SK-N-SH treated with all-trans-retinoic acid at 6 μM for 48 hours (cell line): Measurements from ENCODE around the gene RNF19B.

Experiments
- ATAC-seq: fragments of 200-7000 bp; cut with Tn5 transposase; 3 replicates; pipeline ENCODE4 v1.9.1; 2020; ENCODE audit warnings: mild to moderate bottlenecking, moderate library complexity
- BACH2 ChIP-seq: fragments of 250-450 bp; sonication (Bioruptor Pico); IDR thresholded peaks from 2 replicates; pipeline ENCODE4 v1.9.0; 2021; ENCODE audit warnings: mild to moderate bottlenecking, borderline replicate concordance
- CSDC2 ChIP-seq: fragments of 250-450 bp; sonication (Bioruptor Pico); IDR thresholded peaks from 2 replicates; pipeline ENCODE4 v1.5.0; 2020; ENCODE audit warnings: mild to moderate bottlenecking, moderate library complexity
- CSRNP3 ChIP-seq: fragments of 250-450 bp; sonication (Bioruptor Pico); IDR thresholded peaks from 2 replicates; pipeline ENCODE4 v1.5.1; 2021; ENCODE audit warnings: mild to moderate bottlenecking, moderate library complexity
- GLIS3 ChIP-seq: fragments of 250-450 bp; sonication (Bioruptor Pico); IDR thresholded peaks from 2 replicates; pipeline ENCODE4 v1.5.0; 2020; ENCODE audit warnings: mild to moderate bottlenecking, moderate library complexity
- ISL1 ChIP-seq: fragments of 250-450 bp; sonication (Bioruptor Pico); IDR thresholded peaks from 2 replicates; pipeline ENCODE4 v2.1.2; 2022; ENCODE audit warnings: mild to moderate bottlenecking, moderate library complexity
- PATZ1 ChIP-seq: fragments of 250-450 bp; sonication (Bioruptor Pico); IDR thresholded peaks from 2 replicates; pipeline ENCODE4 v1.8.0; 2020; ENCODE audit warnings: mild to moderate bottlenecking, moderate library complexity, borderline replicate concordance
- POU6F1 ChIP-seq: fragments of 250-450 bp; sonication (Bioruptor Pico); IDR thresholded peaks from 2 replicates; pipeline ENCODE4 v1.8.0; 2021; ENCODE audit warnings: low read depth, mild to moderate bottlenecking, moderate library complexity, borderline replicate concordance
- RARB ChIP-seq: fragments of 250-450 bp; sonication (Bioruptor Pico); IDR thresholded peaks from 2 replicates; pipeline ENCODE4 v1.8.0; 2021; ENCODE audit warnings: mild to moderate bottlenecking, moderate library complexity
- SNAI2 ChIP-seq: fragments of 250-450 bp; sonication (Bioruptor Pico); IDR thresholded peaks from 2 replicates; pipeline ENCODE4 v1.5.0; 2020; ENCODE audit warnings: mild to moderate bottlenecking, moderate library complexity
- TCF4 ChIP-seq: fragments of 250-450 bp; sonication (Bioruptor Pico); IDR thresholded peaks from 2 replicates; pipeline ENCODE4 v1.8.0; 2021; ENCODE audit warnings: mild to moderate bottlenecking, moderate library complexity, borderline replicate concordance
- ZC3H10 ChIP-seq: fragments of 250-450 bp; sonication (Bioruptor Pico); IDR thresholded peaks from 2 replicates; pipeline ENCODE4 v1.5.1; 2021; ENCODE audit warnings: mild to moderate bottlenecking, moderate library complexity
- ZFP3 ChIP-seq: fragments of 250-450 bp; sonication (Bioruptor Pico); IDR thresholded peaks from 2 replicates; pipeline ENCODE4 v1.5.0; 2020; ENCODE audit warnings: mild to moderate bottlenecking, moderate library complexity
- ZFP30 ChIP-seq: fragments of 450-650 bp; formaldehyde crosslinking; IDR thresholded peaks from 2 replicates; pipeline ENCODE4 v1.5.0; 2022; ENCODE audit warnings: mild to moderate bottlenecking, moderate library complexity
- ZNF565 ChIP-seq: fragments of 450-650 bp; formaldehyde crosslinking; conservative IDR thresholded peaks from 2 replicates; pipeline ENCODE4 v1.5.0; 2020; ENCODE audit warnings: low read depth, mild to moderate bottlenecking, moderate library complexity
- ZNF70 ChIP-seq: fragments of 450-650 bp; formaldehyde crosslinking; IDR thresholded peaks from 2 replicates; pipeline ENCODE4 v1.5.0; 2020; ENCODE audit warnings: mild to moderate bottlenecking, moderate library complexity
- ZNF8 ChIP-seq: fragments of 450-650 bp; formaldehyde crosslinking; IDR thresholded peaks from 2 replicates; pipeline ENCODE4 v1.5.0; 2020; ENCODE audit warnings: mild to moderate bottlenecking, moderate library complexity
- TF ChIP-seq, protein P1 (sequence below): fragments of 250-450 bp; sonication (Bioruptor Pico); IDR thresholded peaks from 2 replicates; pipeline ENCODE4 v1.5.0; 2020; ENCODE audit warnings: mild to moderate bottlenecking, moderate library complexity
- TF ChIP-seq, protein P2 (sequence below): fragments of 250-450 bp; sonication (Bioruptor Pico); IDR thresholded peaks from 2 replicates; pipeline ENCODE4 v1.5.1; 2020; ENCODE audit warnings: low read depth, mild to moderate bottlenecking, moderate library complexity

The RNF19B gene

DNA sequence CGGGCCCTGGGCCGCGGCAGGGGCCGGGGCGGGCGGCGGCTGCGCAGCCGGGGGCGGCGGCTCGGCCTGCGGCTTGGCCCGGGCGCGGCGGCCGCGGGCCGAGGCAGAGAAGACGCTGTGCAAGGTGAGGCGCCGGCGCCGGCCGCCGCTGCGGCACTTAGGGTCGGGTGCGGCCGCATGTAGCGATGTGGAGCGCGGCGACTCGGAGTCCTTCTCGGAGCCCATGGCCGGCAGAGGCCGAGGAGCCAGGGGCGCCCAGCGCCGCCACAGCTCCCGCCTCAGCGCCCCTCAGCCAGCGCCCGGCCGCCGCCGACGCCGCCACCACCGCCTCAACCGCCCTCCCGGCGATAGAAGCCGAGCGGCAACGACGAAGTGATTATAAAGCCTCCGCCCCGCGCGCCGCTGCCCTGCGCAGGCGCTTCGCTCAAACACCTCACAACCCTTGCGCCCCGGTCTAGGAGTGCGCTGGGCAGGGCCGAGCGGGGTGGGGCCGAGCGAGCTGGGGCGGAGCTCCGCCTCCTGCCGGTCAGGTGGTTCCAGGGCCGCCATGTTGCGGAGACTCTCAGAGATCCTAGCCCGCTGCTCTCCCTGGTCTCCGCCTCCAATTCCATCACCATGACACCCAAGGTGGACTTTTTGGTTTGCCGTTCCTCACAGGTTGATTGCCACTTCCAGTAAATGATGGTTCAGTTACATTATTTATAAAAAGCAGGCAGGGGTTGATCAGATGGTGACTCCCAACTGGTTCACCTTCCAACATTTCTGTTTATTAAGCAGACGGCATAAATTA lies at the start of gene RNF19B:
TSS of gene RNF19B (minus strand) at position 349 of the 790 bp plus-strand sequence. CDS start at position 225, 124 bp downstream.
- ATAC-seq = peak; percentile 98
- TF ChIP-seq ZNF565 (CRISPR knock-in tag) (no peak), SNAI2 (CRISPR knock-in tag) (no peak), GLIS3 (CRISPR knock-in tag) (no peak), PATZ1 (CRISPR knock-in tag) (no peak), ZC3H10 (CRISPR knock-in tag) (no peak), ZFP3 (CRISPR knock-in tag) (no peak), BACH2 (CRISPR knock-in tag) (no peak), ISL1 (no peak), CSDC2 (no peak)
- TF ChIP-seq, protein P1, sequence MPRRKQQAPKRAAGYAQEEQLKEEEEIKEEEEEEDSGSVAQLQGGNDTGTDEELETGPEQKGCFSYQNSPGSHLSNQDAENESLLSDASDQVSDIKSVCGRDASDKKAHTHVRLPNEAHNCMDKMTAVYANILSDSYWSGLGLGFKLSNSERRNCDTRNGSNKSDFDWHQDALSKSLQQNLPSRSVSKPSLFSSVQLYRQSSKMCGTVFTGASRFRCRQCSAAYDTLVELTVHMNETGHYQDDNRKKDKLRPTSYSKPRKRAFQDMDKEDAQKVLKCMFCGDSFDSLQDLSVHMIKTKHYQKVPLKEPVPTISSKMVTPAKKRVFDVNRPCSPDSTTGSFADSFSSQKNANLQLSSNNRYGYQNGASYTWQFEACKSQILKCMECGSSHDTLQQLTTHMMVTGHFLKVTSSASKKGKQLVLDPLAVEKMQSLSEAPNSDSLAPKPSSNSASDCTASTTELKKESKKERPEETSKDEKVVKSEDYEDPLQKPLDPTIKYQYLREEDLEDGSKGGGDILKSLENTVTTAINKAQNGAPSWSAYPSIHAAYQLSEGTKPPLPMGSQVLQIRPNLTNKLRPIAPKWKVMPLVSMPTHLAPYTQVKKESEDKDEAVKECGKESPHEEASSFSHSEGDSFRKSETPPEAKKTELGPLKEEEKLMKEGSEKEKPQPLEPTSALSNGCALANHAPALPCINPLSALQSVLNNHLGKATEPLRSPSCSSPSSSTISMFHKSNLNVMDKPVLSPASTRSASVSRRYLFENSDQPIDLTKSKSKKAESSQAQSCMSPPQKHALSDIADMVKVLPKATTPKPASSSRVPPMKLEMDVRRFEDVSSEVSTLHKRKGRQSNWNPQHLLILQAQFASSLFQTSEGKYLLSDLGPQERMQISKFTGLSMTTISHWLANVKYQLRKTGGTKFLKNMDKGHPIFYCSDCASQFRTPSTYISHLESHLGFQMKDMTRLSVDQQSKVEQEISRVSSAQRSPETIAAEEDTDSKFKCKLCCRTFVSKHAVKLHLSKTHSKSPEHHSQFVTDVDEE (CRISPR knock-in tag) = no peak
- TF ChIP-seq, all 23 proteins: peak for 0

DNA sequence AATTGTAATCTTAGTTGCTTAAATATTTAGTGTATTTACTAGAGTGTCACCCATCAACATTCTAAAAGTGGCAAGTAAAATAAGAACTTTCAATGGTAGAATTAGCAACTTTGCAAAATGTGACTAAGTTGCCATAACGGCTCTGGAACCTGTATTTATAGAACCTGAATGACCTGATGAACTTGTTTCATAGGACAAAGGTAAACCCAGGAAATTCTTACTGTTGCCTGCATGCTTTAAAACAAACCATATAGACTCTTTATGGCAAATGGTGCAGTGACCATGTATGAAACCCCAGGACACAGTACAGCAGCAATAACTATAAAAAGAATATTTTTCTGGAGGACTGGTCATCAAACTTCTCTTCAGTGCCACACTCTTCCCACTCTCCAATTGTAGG lies 49.2 kb upstream of the RNF19B start:
- no peak for TF ChIP-seq TCF4
- no peak for TF ChIP-seq CSDC2
- no peak for TF ChIP-seq PATZ1 (CRISPR knock-in tag)
- TF ChIP-seq, protein P2, sequence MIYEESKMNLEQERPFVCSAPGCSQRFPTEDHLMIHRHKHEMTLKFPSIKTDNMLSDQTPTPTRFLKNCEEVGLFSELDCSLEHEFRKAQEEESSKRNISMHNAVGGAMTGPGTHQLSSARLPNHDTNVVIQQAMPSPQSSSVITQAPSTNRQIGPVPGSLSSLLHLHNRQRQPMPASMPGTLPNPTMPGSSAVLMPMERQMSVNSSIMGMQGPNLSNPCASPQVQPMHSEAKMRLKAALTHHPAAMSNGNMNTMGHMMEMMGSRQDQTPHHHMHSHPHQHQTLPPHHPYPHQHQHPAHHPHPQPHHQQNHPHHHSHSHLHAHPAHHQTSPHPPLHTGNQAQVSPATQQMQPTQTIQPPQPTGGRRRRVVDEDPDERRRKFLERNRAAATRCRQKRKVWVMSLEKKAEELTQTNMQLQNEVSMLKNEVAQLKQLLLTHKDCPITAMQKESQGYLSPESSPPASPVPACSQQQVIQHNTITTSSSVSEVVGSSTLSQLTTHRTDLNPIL (CRISPR knock-in tag) = no peak
- TF ChIP-seq ZFP3 (CRISPR knock-in tag) = no peak
- TF ChIP-seq ZNF8 = no peak
- TF ChIP-seq ZFP30 (CRISPR knock-in tag) = no peak
- no peak for TF ChIP-seq ISL1
- TF ChIP-seq, protein P1 (CRISPR knock-in tag) = no peak
- TF ChIP-seq ZNF70 = no peak
- TF ChIP-seq RARB (CRISPR knock-in tag) = no peak
- no peak for TF ChIP-seq CSRNP3 (CRISPR knock-in tag)
- no peak for TF ChIP-seq POU6F1 (CRISPR knock-in tag)
- ATAC-seq = no peak
